Liver (tissue), 9 donors: ENCODE data around the gene CENPC. TPM values are rescaled to one million over a fixed set of nuclear protein-coding genes. Genes with fewer than 3 reads are reported as not detected.

ENCODE experiments used
- DNase-seq: peaks from one replicate; pipeline ENCODE4 v3.0.0-alpha.2; 2017; ENCODE audit warnings: low spot score
- H3K27ac ChIP-seq, 2 donors: one replicate each; pipeline ENCODE4 v1.7.0; 2013; ENCODE audit warnings: inconsistent platforms in 2 of 2, low read length in 2 of 2, control low read depth in 1 of 2, low read depth in 1 of 2, mild to moderate bottlenecking in 1 of 2
- H3K27me3 ChIP-seq, 4 donors: one replicate each; pipeline versions ENCODE4 v1.6.1 to v1.7.0; 2013; ENCODE audit warnings: low read length in 3 of 4, inconsistent platforms in 1 of 4, mild to moderate bottlenecking in 1 of 4, moderate library complexity in 1 of 4; ENCODE audit not compliant: control insufficient read depth in 4 of 4, insufficient read depth in 4 of 4
- H3K36me3 ChIP-seq, 4 donors: one replicate each; pipeline versions ENCODE4 v1.6.1 to v1.7.0; 2013; ENCODE audit warnings: low read length in 3 of 4, mild to moderate bottlenecking in 3 of 4, low read depth in 1 of 4, moderate library complexity in 1 of 4; ENCODE audit not compliant: control insufficient read depth in 4 of 4, insufficient read depth in 3 of 4
- H3K4me1 ChIP-seq, 4 donors: one replicate each; pipeline versions ENCODE4 v1.6.1 to v1.7.0; 2013; ENCODE audit warnings: low read length in 3 of 4, mild to moderate bottlenecking in 3 of 4, moderate library complexity in 1 of 4; ENCODE audit not compliant: control insufficient read depth in 4 of 4, insufficient read depth in 4 of 4
- H3K4me3 ChIP-seq, 3 donors: one replicate each; pipeline versions ENCODE4 v1.6.1 to v1.7.0; 2013; ENCODE audit warnings: low read length in 3 of 3, control low read depth in 1 of 3, low read depth in 1 of 3, mild to moderate bottlenecking in 1 of 3
- H3K9ac ChIP-seq, 2 donors: one replicate each; pipeline ENCODE4 v1.7.0; 2013; ENCODE audit warnings: low read length in 2 of 2, mild to moderate bottlenecking in 2 of 2, moderate library complexity in 2 of 2, control low read depth in 1 of 2, low read depth in 1 of 2
- H3K9me3 ChIP-seq, 4 donors: one replicate each; pipeline versions ENCODE4 v1.6.1 to v1.7.0; 2013; ENCODE audit warnings: low read length in 3 of 4; ENCODE audit not compliant: control insufficient read depth in 4 of 4
- ATF3 ChIP-seq: IDR thresholded peaks from 2 replicates; pipeline ENCODE4 v1.6.1; 2016; ENCODE audit warnings: antibody characterized with exemption
- CTCF ChIP-seq: fragments of 150-350 bp; IDR thresholded peaks from 2 replicates; pipeline ENCODE4 v1.5.1; 2017; ENCODE audit warnings: improper control_type of control experiment, low read depth, low read length; ENCODE audit not compliant: missing input control
- EGR1 ChIP-seq, 2 donors: IDR thresholded peaks; 2 replicates each; pipeline ENCODE4 v1.6.1; 2016 to 2018; ENCODE audit warnings: antibody characterized with exemption in 2 of 2, low read depth in 2 of 2
- FOXA1 ChIP-seq: IDR thresholded peaks from 2 replicates; pipeline ENCODE4 v1.6.1; 2016; ENCODE audit warnings: antibody characterized with exemption
- FOXA2 ChIP-seq: IDR thresholded peaks from 2 replicates; pipeline ENCODE4 v1.6.1; 2016; ENCODE audit warnings: antibody characterized with exemption
- GABPA ChIP-seq, 2 donors: IDR thresholded peaks in 1 of 2; conservative IDR thresholded peaks in 1 of 2; 2 replicates each; pipeline ENCODE4 v1.6.1; 2016; ENCODE audit warnings: antibody characterized with exemption in 2 of 2, mild to moderate bottlenecking in 1 of 2, moderate library complexity in 1 of 2
- HNF4A ChIP-seq, 2 donors: conservative IDR thresholded peaks; 2 replicates each; pipeline ENCODE4 v1.6.1; 2016; ENCODE audit warnings: antibody characterized with exemption in 2 of 2, mild to moderate bottlenecking in 2 of 2
- HNF4G ChIP-seq: IDR thresholded peaks from 2 replicates; pipeline ENCODE4 v1.6.1; 2016; ENCODE audit warnings: antibody characterized with exemption
- JUND ChIP-seq, 2 donors: IDR thresholded peaks; 2 replicates each; pipeline ENCODE4 v1.6.1; 2016; ENCODE audit warnings: antibody characterized with exemption in 2 of 2
- MAX ChIP-seq: IDR thresholded peaks from 2 replicates; pipeline ENCODE4 v1.6.1; 2016; ENCODE audit warnings: antibody characterized with exemption
- NR2F2 ChIP-seq: IDR thresholded peaks from 2 replicates; pipeline ENCODE4 v1.6.1; 2016; ENCODE audit warnings: antibody characterized with exemption
- RAD21 ChIP-seq, 2 donors: IDR thresholded peaks; 2 replicates each; pipeline ENCODE4 v1.6.1; 2016; ENCODE audit warnings: antibody characterized with exemption in 2 of 2, mild to moderate bottlenecking in 2 of 2
- REST ChIP-seq: IDR thresholded peaks from 2 replicates; pipeline ENCODE4 v1.6.1; 2016; ENCODE audit warnings: antibody characterized with exemption, mild to moderate bottlenecking
- RXRA ChIP-seq, 2 donors: IDR thresholded peaks; 2 replicates each; pipeline ENCODE4 v1.6.1; 2017 to 2018; ENCODE audit warnings: antibody characterized with exemption in 2 of 2, mild to moderate bottlenecking in 1 of 2
- SP1 ChIP-seq: IDR thresholded peaks from 2 replicates; pipeline ENCODE4 v1.6.1; 2018; ENCODE audit warnings: antibody characterized with exemption, mild to moderate bottlenecking
- TAF1 ChIP-seq: conservative IDR thresholded peaks from 2 replicates; pipeline ENCODE4 v1.6.1; 2016; ENCODE audit warnings: antibody characterized with exemption, mild to moderate bottlenecking
- YY1 ChIP-seq: IDR thresholded peaks from 2 replicates; pipeline ENCODE4 v1.6.1; 2016; ENCODE audit warnings: antibody characterized with exemption, mild to moderate bottlenecking
- ZBTB33 ChIP-seq: IDR thresholded peaks from 2 replicates; pipeline ENCODE4 v1.6.1; 2016; ENCODE audit warnings: antibody characterized with exemption
- WGBS: extraction: QIAGEN DNeasy Blood & Tissue Kit; methylation state at CpG from one replicate; pipeline ENCODE4 v1.1.7; 2013; 5-methylcytosine and 5-hydroxymethylcytosine counted together
- polyA plus RNA-seq, 2 donors: library from polyadenylated mRNA; stranded (reverse) in 1 of 2; unstranded in 1 of 2; fragments of 200-250 nt in 1 of 2; fragments of >200 nt in 1 of 2; fragmentation: Nextera tagmentation in 1 of 2; extraction: Ambion mirVana in 1 of 2; gene quantifications; one replicate each; pipeline versions ENCODE4 v1.2.1 to v1.2.3, GENCODE V29; 2013 to 2015
- total RNA-seq, 2 donors: library from RNA; depleted of rRNA; stranded (reverse); fragments of >200 nt; gene quantifications; one replicate each; pipeline ENCODE4 v1.2.3, GENCODE V29; 2014
- donor health status: healthy.
- donor health status: healthy.
- donor health status: healthy.
- donor health status: healthy.
- donor health status: healthy.

The CENPC gene
- total and polyA plus RNA-seq, 4 donors = 1.9 to 14.9 (median 9.6) TPM

- no peak for TF ChIP-seq FOXA1
- no peak for TF ChIP-seq ZBTB33
Measured at GRCh38 chr4:67584496-67584895, 39.2 kb upstream of the CENPC start (continued).

- WGBS = 47% methylated on average over 2 of the region's 2 CpGs
- no peak for DNase-seq
- TF ChIP-seq HNF4A (conservative IDR thresholded peaks at IDR 0.05) = no peak
- TF ChIP-seq YY1 = no peak
- no peak for TF ChIP-seq ZBTB33
- TF ChIP-seq MAX = no peak
- TF ChIP-seq CTCF = no peak
- TF ChIP-seq FOXA2 = no peak
- TF ChIP-seq SP1 = no peak
- TF ChIP-seq HNF4G = no peak
- TF ChIP-seq RXRA (IDR thresholded peaks at IDR 0.05) = no peak
- no peak for TF ChIP-seq GABPA (IDR thresholded peaks at IDR 0.05 in 1 of 2, conservative IDR thresholded peaks at IDR 0.05 in 1 of 2)
- no peak for TF ChIP-seq EGR1 (IDR thresholded peaks at IDR 0.05; ENCODE audit: low read depth in 2 of 2)
- no peak for TF ChIP-seq TAF1
- no peak for TF ChIP-seq RAD21 (IDR thresholded peaks at IDR 0.05)
- TF ChIP-seq REST = no peak
- TF ChIP-seq NR2F2 = no peak
- no peak for TF ChIP-seq ATF3
- TF ChIP-seq FOXA1 = no peak
- no peak for TF ChIP-seq JUND (IDR thresholded peaks at IDR 0.05)
- no peak overlapping the region for H3K27ac ChIP-seq
- no peak overlapping the region for H3K4me3 ChIP-seq
- no peaks in the 10 kb centered on the region for H3K4me1 ChIP-seq
- no peak overlapping the region for H3K9ac ChIP-seq
- H3K9me3 ChIP-seq = no peaks in the 10 kb centered on the region
- H3K36me3 ChIP-seq = no peaks in the 10 kb centered on the region
- no peaks in the 10 kb centered on the region for H3K27me3 ChIP-seq
Measured at GRCh38 chr4:67581913-67582312, 36.6 kb upstream of the CENPC start.
